GM18873 (cell line): ENCODE data around the gene IGF1R.
"Not testable (repeated sequence)": the region's sequence is repeated elsewhere in the genome, so short reads cannot be mapped to it uniquely, and the experiment has no call there.

ENCODE experiments used
- ATAC-seq: cut with Tn5 transposase; IDR thresholded peaks from one replicate; pipeline ENCODE4 v1.9.1; 2021; ENCODE audit warnings: mild to moderate bottlenecking, moderate library complexity, moderate number of reproducible peaks; ENCODE audit not compliant: unreplicated experiment, low FRiP score

IGF1R gene

DNA sequence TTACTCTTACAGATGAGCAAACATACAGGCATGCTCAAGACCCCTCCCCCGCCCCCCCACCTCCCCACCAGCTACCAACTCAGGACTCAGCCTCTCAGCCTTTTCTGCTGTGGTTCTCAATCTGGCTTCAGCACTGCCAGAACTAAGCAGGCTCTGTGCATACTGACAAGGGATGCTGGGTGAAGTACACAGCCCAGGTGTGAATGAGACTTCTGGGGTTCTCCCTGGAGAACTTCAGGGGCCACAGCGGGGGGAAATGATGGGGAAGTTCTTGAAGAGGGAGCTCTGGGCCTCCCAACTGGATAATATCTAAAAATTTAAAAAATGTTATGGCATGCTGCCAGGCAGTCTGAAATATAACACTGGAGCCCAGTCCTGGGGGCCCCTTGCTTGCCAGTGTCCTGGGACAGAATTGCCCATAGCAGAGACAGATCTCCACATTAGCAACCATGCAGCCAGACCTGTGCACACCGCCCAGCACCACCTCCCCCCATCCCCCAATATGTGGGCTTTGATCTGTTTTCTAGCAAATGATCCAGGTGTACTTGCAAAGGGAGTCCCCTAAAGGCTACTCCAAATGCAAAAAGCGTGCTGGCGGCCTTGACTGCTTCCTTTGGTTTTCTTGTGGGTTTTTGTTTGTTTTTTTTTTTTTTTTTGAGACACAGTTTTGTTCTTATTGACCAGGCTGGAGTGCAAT, 317.9 kb downstream of the IGF1R start:
- no peak for ATAC-seq

DNA sequence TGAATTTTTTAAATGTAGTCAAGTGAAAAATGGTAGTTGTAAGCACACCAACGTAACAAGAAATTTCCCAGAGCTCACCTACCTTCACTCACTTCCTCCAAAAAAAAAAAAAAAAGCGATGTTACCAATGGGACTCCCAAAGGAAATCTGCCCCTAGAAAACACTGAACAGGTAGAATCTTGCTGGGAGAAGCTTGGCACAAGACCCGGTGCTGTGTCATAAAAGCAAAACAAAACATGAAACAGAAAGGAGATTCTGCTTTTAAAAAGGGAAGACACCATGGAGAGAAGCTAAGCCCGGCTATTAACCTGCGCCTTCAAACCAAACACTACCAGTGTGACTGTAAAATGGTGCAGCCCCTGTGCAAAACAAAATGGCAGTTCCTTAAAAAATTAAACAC, 318.8 kb downstream of the IGF1R start:
- ATAC-seq, result no peak

DNA sequence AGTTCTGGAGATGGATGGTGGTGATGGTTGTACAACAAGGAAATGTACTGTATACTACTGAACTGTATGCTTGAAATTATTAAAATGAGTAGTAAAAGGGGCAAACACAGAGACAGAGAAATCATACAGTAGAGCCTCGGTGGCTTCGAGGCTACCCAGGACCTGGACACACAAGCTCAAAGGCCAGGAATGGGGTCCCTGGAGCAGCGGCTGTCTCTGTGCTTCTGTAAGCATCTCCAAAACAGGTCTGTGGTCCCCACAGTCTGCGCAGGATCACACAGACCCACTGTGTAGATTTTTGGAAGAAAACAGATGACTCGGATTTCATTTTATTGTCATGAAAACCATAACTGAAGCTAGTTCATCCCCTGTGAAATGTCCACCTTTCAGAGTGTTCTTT, 319.6 kb downstream of the IGF1R start:
- no peak for ATAC-seq

DNA sequence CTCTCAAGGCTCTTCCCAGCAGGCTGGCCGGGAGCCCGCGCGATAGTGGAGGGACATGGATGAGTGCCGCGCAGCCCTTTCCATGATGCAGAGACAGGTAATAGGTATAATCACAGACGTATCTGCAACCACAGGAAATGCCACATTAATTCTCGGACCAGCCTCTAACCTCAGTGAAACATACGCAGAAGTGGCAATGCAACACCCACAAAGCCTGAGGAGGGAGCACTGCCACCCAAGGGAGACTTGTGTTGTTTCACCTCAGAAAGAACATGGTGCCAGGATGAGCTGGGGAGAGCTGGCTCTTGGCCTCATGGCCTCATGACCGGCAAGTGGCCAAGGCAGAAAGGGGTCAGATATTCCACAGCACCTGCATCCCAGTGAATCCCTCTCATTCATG, 320.2 kb downstream of the IGF1R start:
- ATAC-seq, result no peak

DNA sequence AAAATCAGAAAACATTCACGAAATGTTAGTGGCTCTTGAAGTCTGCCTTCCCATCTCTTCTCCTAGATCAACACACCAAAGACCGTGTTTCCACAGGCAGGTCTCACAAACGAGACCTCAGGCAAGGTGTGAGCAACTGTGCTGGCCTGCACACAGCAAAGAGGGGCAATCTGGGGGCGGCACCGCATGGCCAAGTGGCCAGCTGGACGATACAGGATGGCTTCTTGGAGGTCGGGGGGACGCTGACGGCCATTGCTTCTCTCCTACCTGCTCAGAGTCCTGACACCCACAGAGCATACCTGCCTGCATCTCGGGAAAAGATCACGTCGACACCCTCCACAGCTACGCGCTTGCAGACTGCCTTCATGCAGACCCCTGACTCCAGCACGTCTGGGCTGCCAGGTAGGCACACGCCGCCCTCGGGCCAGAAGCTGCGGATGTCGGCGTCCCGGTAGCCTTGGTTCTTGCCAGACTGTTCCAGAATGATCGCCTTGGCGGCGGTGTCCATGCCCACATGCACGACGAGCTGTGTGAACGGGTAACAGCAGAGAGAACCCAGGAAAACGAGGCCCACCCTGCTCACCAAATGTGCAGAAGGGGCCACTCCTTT, 320.9 kb downstream of the IGF1R start:
- ATAC-seq, result no peak

DNA sequence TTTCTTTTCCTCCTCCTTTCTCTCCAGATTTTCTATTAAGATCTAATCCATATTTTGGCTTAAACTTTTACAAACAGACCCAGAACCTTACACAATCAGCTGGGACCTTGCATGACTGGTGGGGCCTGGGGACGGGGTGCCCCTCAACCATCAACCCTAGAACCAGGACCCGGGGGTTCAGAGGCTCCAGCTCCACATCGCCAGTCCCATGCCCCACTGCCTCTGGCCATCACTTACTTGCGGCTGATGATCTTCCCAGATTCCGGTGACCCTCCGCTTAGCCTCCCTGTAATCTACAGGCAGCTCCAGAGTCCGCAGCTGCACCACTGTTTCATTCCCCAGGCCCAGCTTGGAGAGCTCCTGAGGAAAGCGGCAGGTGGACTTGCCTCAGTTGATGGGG, 322.5 kb downstream of the IGF1R start:
- ATAC-seq, result no peak

DNA sequence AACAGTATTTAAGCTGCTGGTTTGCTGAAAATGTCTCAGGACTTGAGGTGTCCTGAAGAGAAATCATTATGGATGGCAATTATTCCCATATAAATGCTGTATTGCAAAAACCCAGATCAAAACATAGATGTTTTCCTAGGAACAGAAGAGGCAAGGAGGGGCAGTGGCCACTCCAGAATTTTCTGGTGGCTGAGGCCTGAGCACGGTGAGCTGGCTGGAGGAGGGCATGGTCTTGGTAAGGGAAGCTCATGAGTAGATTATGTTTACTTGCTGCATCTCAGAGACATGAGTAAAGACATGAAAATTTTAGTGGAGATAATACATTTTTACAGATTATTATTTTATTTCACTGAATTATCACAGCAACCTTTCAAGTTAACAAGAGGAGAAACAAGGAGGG, 328.2 kb downstream of the IGF1R start:
- no peak for ATAC-seq

DNA sequence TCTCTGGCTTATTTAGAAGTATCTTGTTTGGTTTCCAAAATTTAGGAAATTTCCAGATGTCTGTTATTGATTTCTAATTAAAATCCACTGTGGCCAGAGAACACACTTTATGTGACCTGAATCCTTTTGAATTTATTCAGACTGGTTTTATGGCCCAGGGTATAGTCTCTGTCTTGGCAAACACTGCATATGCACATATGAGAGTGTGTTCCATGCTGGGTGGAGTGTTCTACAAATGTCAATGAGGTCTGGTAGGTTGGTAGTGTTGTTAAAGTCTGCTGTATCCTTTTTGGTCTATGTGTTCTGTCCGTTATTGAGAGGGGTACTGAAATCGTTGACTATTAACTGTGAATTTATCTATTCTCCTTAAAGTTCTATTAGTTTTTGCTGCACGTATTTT, 329.1 kb downstream of the IGF1R start:
- no peak for ATAC-seq

DNA sequence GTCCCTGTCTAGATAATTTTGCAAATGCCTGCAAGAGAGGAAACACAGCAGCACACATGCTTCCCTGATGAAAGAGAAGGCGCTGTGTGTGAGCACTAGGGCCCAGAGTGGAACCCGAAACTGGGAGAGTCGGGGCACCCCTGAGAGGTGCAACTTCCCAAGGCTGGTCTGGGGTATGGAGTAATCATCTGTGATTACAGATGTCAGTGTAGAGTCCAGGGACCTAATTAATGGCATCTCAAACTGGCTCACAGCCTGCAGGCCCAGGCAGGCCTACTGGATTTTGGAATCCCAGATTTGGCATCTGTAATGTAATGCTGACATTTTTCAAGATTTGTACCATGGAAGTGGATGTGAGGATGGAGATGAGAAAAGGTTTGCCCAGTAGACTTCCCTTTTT, 329.8 kb downstream of the IGF1R start:
- no peak for ATAC-seq

DNA sequence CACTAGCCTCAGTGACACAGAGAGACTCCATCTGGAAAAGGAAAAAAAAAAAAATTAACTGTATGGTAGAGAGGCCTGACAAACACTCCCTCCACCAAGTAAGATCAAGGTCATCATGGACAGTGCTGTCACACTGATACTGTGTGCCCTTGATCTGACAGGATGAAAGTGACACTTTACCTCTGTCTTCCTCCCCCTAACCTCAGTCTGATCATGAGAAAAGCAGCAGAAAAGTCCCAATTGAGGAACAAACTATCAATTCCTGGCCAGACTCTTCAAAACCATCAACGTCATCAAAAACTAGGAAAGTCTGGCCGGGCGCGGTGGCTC, 332.5 kb downstream of the IGF1R start:
- no peak for ATAC-seq

DNA sequence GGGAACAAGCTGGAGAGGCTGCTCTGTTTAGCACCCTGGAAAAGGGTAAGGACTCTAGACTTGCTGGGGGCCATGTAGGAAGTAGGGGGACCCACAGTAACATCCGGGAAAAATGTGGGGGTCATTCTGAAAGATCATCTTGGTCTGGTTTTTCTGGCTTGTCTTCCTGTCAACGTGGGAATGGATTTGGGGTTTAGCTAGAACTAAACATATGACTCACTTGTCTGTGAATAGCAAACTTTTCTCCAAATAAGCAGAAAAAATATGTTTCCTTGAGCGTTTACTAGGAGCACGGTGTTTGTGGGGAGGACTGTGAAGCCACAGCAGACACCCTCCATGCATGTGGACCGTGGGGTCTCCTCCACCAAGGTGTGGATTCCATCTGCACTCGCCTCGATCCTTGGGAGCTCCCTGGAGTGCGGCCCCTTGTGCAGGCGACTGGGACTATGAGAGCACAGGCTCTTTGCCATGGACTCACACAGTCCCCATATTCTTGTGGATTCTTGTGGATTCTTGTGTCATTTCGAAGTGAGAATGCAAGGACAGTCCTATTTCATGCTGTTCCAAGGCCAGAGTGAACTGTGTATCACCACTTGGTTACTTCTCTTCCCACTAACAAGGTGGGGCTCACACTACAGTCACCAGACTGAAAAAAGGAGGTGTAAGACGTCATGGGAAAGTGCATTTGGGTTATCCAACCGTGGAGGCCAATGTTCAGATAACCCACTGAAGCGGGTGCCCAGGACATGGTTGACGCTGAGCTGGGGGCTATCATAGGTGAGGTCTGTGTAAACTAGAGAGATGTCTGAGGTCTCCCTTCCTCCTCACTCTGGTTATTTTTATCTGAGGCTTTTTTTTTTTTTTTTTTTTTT, 333.7 kb downstream of the IGF1R start:
- ATAC-seq, result no peak

DNA sequence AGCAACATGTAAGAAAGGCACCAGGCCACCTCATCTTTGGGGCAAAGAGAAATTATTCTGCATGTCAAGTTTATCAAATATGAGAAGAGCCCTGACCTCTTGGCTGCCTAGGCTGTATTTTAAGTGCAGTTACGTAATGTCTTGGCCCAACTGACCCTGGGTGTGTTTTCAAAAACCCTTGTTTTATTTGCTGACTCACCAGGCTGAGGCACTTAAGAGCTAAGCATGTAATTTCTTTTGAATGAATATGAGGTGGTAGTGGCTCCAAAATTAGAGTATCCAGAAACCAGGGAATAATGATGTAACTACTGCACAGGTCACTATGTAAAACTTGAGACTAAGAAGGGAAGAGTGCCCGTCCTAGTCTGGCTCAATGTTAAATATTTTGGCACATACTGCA, 335.0 kb downstream of the IGF1R start:
- no peak for ATAC-seq

DNA sequence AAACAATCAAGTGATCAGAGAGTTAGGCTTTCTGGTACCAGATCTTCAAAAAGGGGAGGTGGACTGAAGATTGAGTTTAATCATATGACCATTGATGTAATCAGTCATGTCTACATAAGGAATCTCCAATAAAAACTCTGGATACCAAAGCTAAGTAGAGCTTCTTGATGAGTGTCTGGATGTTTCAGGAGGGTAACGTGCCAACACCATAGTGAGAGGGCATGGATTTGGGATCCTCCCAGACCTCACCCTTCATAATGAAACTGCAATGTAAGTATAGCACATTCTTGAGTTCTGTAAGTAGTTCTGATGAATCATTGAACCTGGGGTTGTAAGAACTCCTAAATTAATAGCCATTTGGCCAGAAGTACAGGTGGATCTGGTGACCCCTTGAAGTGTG, 337.9 kb downstream of the IGF1R start:
- no peak for ATAC-seq

DNA sequence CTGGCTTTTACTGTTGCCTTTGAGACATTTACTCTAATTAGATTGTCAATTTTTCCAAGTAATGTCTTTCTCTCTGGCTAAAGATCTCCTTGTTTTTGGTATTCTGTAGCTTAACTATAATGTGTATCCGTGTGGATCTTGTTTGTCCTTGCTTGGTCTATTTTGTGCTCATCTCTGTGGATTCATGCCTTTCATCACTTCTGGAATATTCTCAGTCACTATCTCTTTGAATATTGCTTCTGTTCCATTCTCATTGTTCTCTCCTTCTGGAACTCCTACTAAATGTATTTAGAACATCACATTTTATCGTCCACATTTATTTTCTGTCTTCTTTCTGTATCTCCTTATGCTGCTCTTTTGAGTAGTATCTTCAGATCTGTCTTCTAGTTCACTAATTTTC, 346.6 kb downstream of the IGF1R start:
- ATAC-seq, result no peak

DNA sequence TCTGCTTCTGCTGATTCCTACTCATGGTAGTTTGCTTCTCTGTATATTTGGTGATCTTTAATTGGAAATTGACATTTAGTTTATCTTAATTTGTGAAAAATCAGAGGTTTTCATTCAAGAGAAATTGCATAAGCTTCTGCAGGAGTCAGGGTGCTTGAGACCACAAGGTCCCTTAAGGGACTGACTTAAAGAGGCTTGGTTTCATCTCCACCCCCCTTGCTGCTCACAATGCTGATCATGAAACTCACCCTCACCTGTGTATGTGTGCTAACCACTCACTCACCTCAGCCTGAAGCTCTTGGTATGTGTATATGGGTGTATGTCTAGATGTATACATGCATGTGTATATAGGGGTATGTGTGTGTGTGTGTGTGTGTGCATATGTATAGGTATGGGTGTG, 347.8 kb downstream of the IGF1R start:
- ATAC-seq, result no peak

DNA sequence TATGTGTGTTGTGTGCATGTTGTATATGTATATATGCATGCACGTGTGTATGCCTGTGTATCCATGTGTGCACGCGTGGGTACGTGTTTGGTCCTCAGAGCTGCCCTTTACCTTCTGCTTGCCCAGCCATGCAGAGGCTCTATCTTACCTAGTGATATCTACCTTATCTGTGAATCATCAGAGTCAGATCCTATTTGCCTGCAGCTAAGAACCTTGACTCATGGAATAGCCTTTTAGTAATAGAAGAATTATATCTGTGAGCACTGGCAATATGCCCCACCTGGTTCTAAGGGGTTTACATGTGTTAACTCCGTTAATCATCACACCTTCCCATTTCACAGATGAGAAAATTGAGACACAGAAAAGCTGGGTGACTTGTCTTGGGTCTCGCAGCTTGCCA, 348.3 kb downstream of the IGF1R start:
- no peak for ATAC-seq

DNA sequence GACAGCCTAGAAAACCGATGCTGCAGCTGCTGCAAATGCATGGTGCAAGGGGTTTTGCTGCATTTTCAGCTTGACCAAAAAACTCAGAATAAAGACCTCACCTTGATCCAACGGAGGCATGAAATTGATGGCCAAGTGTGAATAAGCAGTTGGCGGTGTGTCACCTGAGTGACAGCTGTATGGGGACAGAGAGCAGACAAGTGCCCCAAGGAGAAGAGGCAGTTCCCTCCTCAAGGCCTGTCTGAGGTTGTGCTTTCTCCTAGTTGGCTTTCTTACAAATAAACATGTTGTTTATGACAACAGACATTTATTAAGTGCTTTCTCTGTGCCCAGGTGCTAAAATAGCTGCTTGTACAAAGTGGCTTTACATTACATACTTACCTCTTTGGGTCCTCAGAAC, 349.0 kb downstream of the IGF1R start:
- ATAC-seq, result no peak

DNA sequence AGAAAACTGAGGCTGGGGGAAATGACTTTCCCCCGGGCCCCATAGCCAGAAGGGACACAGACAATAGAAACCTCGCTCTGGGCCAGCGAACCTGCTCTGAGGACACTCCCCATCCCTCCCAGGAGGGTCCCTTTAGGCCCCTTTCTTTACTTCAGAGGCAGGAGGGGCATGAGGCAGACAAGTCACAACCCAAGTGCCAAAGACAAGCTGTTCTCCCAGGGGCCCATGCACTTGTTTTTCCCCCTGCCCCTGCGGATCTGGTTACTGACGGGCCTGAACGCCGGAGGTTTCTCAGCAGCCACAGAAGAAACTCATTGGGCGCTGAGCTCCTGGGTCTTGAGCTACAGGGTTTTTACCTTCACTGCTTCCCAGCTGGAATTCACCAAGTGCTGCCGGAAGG, 349.4 kb downstream of the IGF1R start:
- no peak for ATAC-seq

DNA sequence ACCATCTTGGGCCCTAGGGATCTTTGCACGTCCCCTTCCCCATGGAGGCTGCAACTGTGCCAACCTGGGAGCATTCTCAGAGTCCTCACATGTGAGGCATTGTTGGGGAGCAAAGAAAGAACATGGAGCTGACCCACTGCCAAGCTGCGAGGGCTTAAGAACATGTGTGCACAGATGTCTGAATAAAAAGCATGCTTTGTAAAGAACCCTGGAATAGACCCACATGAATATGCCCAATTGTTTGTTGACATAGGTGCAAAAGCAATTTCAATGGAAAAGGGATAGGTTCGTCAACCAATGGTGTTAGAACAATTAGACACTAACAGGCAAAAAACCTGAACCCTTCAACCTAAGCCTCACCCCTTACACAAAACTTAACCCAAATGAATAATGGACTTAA, 349.9 kb downstream of the IGF1R start:
- no peak for ATAC-seq

DNA sequence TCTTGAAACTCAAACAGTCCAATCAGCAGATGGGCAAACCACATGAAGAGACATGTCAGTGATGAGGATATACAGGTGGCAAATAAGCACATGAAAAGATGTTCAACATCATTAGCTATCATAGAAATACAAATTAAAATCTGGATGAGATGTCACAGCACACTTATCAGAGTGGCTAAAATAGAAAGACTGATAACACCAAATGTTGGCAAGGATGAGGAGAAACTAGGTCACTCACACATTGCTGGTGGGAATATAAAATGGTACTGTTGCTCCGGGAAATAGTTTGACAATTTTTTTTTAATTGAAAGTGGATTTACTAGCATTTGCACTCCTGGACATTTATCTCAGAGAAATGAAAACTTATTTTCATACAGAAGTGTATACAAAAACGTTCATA, 350.9 kb downstream of the IGF1R start:
- ATAC-seq, result no peak

DNA sequence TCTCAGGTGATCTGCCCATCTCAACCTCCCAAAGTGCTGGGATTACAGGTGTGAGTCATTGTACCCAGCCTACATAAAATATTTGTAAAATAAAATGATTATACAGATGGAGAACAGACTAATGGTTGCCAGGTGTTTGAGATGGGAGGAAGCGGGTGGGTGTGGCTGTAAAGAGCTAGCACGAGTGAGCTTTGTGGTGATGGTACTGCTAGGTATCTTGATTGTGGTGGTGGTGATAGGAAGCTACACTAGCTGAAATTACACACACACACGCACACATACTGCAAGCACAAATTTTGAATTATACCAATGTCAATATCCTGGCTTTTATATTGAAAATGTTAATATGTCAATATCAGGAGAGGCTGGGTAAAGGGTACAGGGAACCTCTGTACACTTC, 353.9 kb downstream of the IGF1R start:
- ATAC-seq, result no peak

DNA sequence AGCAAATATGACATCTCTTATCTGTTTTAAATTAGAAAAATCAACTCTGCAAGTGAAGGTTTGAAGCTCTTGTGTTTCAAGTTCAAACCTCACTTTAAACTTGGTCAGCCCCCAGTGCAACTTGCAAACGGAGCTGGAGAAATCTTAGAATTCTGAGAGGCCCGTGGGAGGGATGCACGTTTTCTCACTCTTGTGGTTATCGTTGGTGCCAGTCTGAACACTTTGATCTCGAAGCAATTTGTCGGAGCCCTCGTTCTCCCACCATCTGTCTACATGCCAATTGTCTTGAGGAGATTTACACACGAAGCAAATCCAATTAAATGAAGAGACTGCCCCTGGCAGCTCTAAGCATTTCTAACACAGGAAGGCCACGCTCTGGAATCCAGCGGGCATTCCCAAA, 355.0 kb downstream of the IGF1R start:
- ATAC-seq, result not testable (repeated sequence)
